Trophoblast cell (in vitro differentiated cells and primary cell): ENCODE results near the gene KEL.

Source experiments
- DNase-seq, 2 donors: peaks; one replicate each; pipeline ENCODE4 v3.0.0-alpha.2; 2016
- H2AFZ ChIP-seq: 2 replicates; pipeline ENCODE4 v1.6.1; 2013; ENCODE audit warnings: low read length, moderate library complexity, mild to moderate bottlenecking; ENCODE audit not compliant: insufficient read depth, poor library complexity
- H2AK5ac ChIP-seq: 2 replicates; pipeline ENCODE4 v1.6.1; 2013; ENCODE audit warnings: mild to moderate bottlenecking, low read length
- H2BK120ac ChIP-seq: 2 replicates; pipeline ENCODE4 v1.6.1; 2013; ENCODE audit warnings: low read length, mild to moderate bottlenecking, moderate library complexity; ENCODE audit not compliant: insufficient read depth, poor library complexity
- H2BK12ac ChIP-seq: 2 replicates; pipeline ENCODE4 v1.6.1; 2013; ENCODE audit warnings: mild to moderate bottlenecking, low read length, moderate library complexity
- H2BK5ac ChIP-seq: 2 replicates; pipeline ENCODE4 v1.6.1; 2013; ENCODE audit warnings: low read length, low read depth, moderate library complexity, mild to moderate bottlenecking; ENCODE audit not compliant: poor library complexity
- H3K14ac ChIP-seq: 2 replicates; pipeline ENCODE4 v1.6.1; 2013; ENCODE audit warnings: mild to moderate bottlenecking, low read length
- H3K18ac ChIP-seq: 2 replicates; pipeline ENCODE4 v1.6.1; 2013; ENCODE audit warnings: mild to moderate bottlenecking, low read length
- H3K23ac ChIP-seq: 2 replicates; pipeline ENCODE4 v1.6.1; 2013; ENCODE audit warnings: low read length
- H3K27ac ChIP-seq: 2 replicates; pipeline ENCODE4 v1.5.1; 2013; ENCODE audit warnings: low read depth, mild to moderate bottlenecking, inconsistent platforms, low read length, moderate library complexity
- H3K27me3 ChIP-seq: 2 replicates; pipeline ENCODE4 v1.6.1; 2013; ENCODE audit warnings: inconsistent platforms, mild to moderate bottlenecking, low read length, moderate library complexity; ENCODE audit not compliant: insufficient read depth
- H3K36me3 ChIP-seq, 2 experiments: 1 replicate in 1 of 2; 2 replicates in 1 of 2; pipeline ENCODE4 v1.6.1; 2013; ENCODE audit warnings: low read length in 2 of 2, mild to moderate bottlenecking in 2 of 2, moderate library complexity in 1 of 2; ENCODE audit not compliant: insufficient read depth in 2 of 2, control insufficient read depth in 1 of 2
- H3K4ac ChIP-seq: 2 replicates; pipeline ENCODE4 v1.6.1; 2013; ENCODE audit warnings: low read depth, mild to moderate bottlenecking, low read length, moderate library complexity
- H3K4me1 ChIP-seq, 2 experiments: 1 replicate in 1 of 2; 2 replicates in 1 of 2; pipeline ENCODE4 v1.6.1; 2013; ENCODE audit warnings: low read length in 2 of 2, mild to moderate bottlenecking in 2 of 2, moderate library complexity in 1 of 2; ENCODE audit not compliant: insufficient read depth in 2 of 2, control insufficient read depth in 1 of 2
- H3K4me2 ChIP-seq: 2 replicates; pipeline ENCODE4 v1.6.1; 2013; ENCODE audit warnings: inconsistent platforms, mild to moderate bottlenecking, low read length, moderate library complexity
- H3K4me3 ChIP-seq: 2 replicates; pipeline ENCODE4 v1.5.1; 2013; ENCODE audit warnings: mild to moderate bottlenecking, low read depth, low read length, inconsistent platforms
- H3K79me1 ChIP-seq: one replicate; pipeline ENCODE4 v1.6.1; 2013; ENCODE audit warnings: low read length
- H3K79me2 ChIP-seq: 2 replicates; pipeline ENCODE4 v1.6.1; 2013; ENCODE audit warnings: low read length, mild to moderate bottlenecking; ENCODE audit not compliant: control insufficient read depth, insufficient read depth, poor library complexity
- H3K9ac ChIP-seq: 2 replicates; pipeline ENCODE4 v1.6.1; 2013; ENCODE audit warnings: mild to moderate bottlenecking, low read length
- H3K9me3 ChIP-seq: 2 replicates; pipeline ENCODE4 v1.6.1; 2013; ENCODE audit warnings: low read depth, mild to moderate bottlenecking, control low read depth, inconsistent platforms, low read length; ENCODE audit not compliant: insufficient read depth
- H4K12ac ChIP-seq: 2 replicates; pipeline ENCODE4 v1.6.1; 2013; ENCODE audit warnings: low read depth, mild to moderate bottlenecking, low read length, moderate library complexity
- H4K8ac ChIP-seq: 2 replicates; pipeline ENCODE4 v1.6.1; 2013; ENCODE audit warnings: low read depth, mild to moderate bottlenecking, low read length, moderate library complexity
- H4K91ac ChIP-seq: one replicate; pipeline ENCODE4 v1.6.1; 2013; ENCODE audit warnings: low read depth, mild to moderate bottlenecking, low read length, moderate library complexity
- WGBS: extraction: QIAGEN DNeasy Blood & Tissue Kit; methylation state at CpG from one replicate; pipeline ENCODE4 v1.1.7; 2013; ENCODE audit warnings: missing lambda C conversion rate; ENCODE audit not compliant: insufficient read length, insufficient coverage; ENCODE audit errors: extremely low coverage; 5-methylcytosine and 5-hydroxymethylcytosine counted together

Gene KEL

DNA sequence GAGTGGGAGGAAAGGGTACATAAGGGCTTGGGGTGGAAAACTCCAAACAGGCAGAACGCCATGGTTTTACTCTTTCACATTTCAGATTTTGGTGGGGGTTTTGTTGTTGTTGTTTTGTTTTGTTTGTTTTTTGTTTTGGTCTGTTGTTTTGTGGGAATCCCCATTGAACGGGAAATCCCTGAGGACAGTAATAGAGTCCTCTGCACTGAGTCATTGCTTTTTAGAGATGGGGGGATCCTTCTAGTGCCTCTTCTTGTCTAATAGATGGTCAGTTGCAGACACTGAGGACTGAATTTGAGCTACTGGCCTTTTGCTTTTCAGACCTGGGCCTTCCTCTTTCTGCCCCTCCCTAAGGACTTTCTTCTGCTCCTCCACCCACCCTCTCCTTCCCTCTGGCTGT is 48.6 kb downstream of the KEL start:
- Histone ChIP-seq H3K9me3 (no peaks in the 10 kb centered on the region), H3K14ac (no peak overlapping the region), H4K12ac (no peak overlapping the region), H3K27ac (no peak overlapping the region), H3K4me3 (no peak overlapping the region), H3K27me3 (no peaks in the 10 kb centered on the region), H3K23ac (no peak overlapping the region), H3K79me1 (no peaks in the 10 kb centered on the region), H3K4me1 (peaks cover 2 to 9% of the 10 kb centered on the region in 2 experiments), H4K91ac (no peak overlapping the region), H2BK12ac (no peak overlapping the region), H3K9ac (no peak overlapping the region), H3K4ac (no peak overlapping the region), H2BK120ac (no peak overlapping the region), H2AK5ac (no peak overlapping the region), H3K79me2 (no peaks in the 10 kb centered on the region), H2BK5ac (no peak overlapping the region), H2AFZ (no peak overlapping the region), H3K4me2 (no peak overlapping the region), H4K8ac (no peak overlapping the region), H3K18ac (no peak overlapping the region), H3K36me3 (no peaks in the 10 kb centered on the region)
- no peak for DNase-seq
- no CpG with 5 or more reads among the region's 2 CpGs for WGBS

DNA sequence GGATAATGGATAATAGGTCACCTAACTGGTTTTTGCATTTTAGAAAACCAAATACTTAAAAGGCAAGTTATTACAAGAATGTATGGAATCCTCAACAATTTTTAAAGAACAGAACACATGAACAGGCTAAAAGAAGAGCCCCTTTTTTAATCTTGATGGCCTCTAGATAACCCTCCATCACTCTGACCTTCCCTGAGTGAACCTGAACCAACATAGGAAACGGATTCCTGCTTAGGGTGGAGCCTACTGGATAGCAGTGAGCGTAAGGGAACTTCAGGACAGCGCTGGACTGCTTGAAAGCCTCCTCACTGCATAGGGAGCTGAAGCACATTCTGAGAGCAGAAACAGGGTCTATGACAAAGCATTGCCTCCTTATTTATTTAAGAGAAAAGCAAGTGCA is 49.1 kb downstream of the KEL start:
- H4K91ac ChIP-seq, result no peak overlapping the region
- H3K4me3 ChIP-seq, result no peak overlapping the region
- no peaks in the 10 kb centered on the region for H3K79me1 ChIP-seq
- H3K27ac ChIP-seq, result no peak overlapping the region
- no peak overlapping the region for H2AFZ ChIP-seq
- peak overlapping the region; percentile 22 for H3K4me2 ChIP-seq
- H3K79me2 ChIP-seq, result no peaks in the 10 kb centered on the region
- no peak overlapping the region for H2BK12ac ChIP-seq
- peaks cover 2 to 9% of the 10 kb centered on the region in 2 experiments for H3K4me1 ChIP-seq
- H3K9ac ChIP-seq, result no peak overlapping the region
- H3K23ac ChIP-seq, result no peak overlapping the region
- no peak overlapping the region for H3K18ac ChIP-seq
- H3K36me3 ChIP-seq, result no peaks in the 10 kb centered on the region
- no peak overlapping the region for H4K8ac ChIP-seq
- H2BK5ac ChIP-seq, result no peak overlapping the region
- DNase-seq, result peak in 1 of 2 donors; percentile 25
- no peaks in the 10 kb centered on the region for H3K27me3 ChIP-seq
- no CpG with 5 or more reads among the region's 3 CpGs for WGBS
- H3K9me3 ChIP-seq, result no peaks in the 10 kb centered on the region
- H3K4ac ChIP-seq, result no peak overlapping the region
- H2AK5ac ChIP-seq, result no peak overlapping the region
- H3K14ac ChIP-seq, result no peak overlapping the region
- no peak overlapping the region for H2BK120ac ChIP-seq
- no peak overlapping the region for H4K12ac ChIP-seq

DNA sequence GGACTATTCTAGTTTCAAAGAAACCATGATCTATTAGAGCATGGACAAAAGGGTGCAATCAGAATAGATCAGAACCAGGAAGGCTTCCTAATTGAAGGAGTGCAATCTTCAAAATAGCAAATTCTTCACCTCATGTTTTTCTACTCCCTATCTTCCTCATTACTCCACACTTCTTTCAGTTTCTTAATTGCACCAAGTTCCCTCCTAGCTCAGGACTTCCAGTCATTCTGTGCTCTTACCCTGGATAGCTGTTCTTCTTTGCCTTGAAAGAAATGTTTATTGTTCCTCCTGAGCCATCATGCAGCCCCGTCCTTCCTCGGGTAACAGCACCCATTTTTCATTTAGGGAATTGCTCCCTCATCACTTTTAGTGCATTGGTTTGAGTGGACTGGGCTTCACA is 51.7 kb downstream of the KEL start:
- Histone ChIP-seq H3K18ac (no peak overlapping the region), H3K79me1 (no peaks in the 10 kb centered on the region), H3K14ac (no peak overlapping the region), H3K36me3 (no peaks in the 10 kb centered on the region), H3K9ac (no peak overlapping the region), H4K91ac (no peak overlapping the region), H3K79me2 (no peaks in the 10 kb centered on the region), H3K23ac (no peak overlapping the region), H3K9me3 (peaks cover 5% of the 10 kb centered on the region), H3K4me1 (peaks cover 2 to 9% of the 10 kb centered on the region in 2 experiments), H4K8ac (no peak overlapping the region), H4K12ac (no peak overlapping the region), H2BK12ac (no peak overlapping the region), H2AFZ (no peak overlapping the region), H3K27ac (no peak overlapping the region), H3K4me3 (no peak overlapping the region), H2AK5ac (no peak overlapping the region), H3K4me2 (no peak overlapping the region), H2BK5ac (no peak overlapping the region), H3K27me3 (no peaks in the 10 kb centered on the region), H3K4ac (no peak overlapping the region), H2BK120ac (no peak overlapping the region)
- no peak for DNase-seq
- no CpG with 5 or more reads among the region's 2 CpGs for WGBS

DNA sequence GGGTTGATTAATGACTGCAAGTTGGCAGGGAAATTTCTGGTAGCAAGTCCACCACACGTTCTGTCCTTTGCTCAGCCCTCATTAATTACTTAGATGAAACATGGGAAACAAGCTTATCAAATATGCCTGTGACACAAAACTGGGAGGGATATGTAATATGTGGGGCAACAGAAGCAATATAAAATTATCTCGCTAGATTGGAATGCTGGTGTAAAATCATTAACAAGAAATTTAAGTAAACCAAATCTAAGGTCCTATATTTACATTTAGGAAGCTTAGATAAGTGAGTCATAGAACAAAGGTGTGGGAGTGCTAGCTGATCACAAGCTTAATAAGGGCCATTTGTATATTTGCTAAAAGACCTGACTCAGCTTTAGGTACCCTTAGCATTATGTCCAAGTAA is 52.1 kb downstream of the KEL start:
- H4K12ac ChIP-seq, result no peak overlapping the region
- no CpG with 5 or more reads among the region's 2 CpGs for WGBS
- no peak overlapping the region for H3K18ac ChIP-seq

More for the DNA sequence above, 52.1 kb downstream of the KEL start:
- DNase-seq, result no peak
- H3K14ac ChIP-seq, result no peak overlapping the region
- no peak overlapping the region for H4K91ac ChIP-seq
- no peaks in the 10 kb centered on the region for H3K79me1 ChIP-seq
- no peak overlapping the region for H3K4ac ChIP-seq
- no peaks in the 10 kb centered on the region for H3K79me2 ChIP-seq
- no peak overlapping the region for H2BK120ac ChIP-seq
- H3K4me2 ChIP-seq, result no peak overlapping the region
- H2AK5ac ChIP-seq, result no peak overlapping the region
- no peak overlapping the region for H2AFZ ChIP-seq
- no peak overlapping the region for H2BK5ac ChIP-seq
- H3K27me3 ChIP-seq, result no peaks in the 10 kb centered on the region
- no peak overlapping the region for H3K4me3 ChIP-seq
- peaks cover 2 to 9% of the 10 kb centered on the region in 2 experiments for H3K4me1 ChIP-seq
- H3K27ac ChIP-seq, result no peak overlapping the region
- peaks cover 5% of the 10 kb centered on the region for H3K9me3 ChIP-seq
- no peak overlapping the region for H3K9ac ChIP-seq
- H3K23ac ChIP-seq, result no peak overlapping the region
- H4K8ac ChIP-seq, result no peak overlapping the region
- no peak overlapping the region for H2BK12ac ChIP-seq
- no peaks in the 10 kb centered on the region for H3K36me3 ChIP-seq
